Panc1 (cell line): ENCODE measurements around the gene MPPE1. TPM values are rescaled to one million over a fixed set of nuclear protein-coding genes. Genes with fewer than 3 reads are reported as not detected.
A peak's percentile ranks its signal among the peaks of the same experiment; 100 is the strongest.
"Not testable (repeated sequence)": the region's sequence is repeated elsewhere in the genome, so short reads cannot be mapped to it uniquely, and the experiment has no call there.

Source experiments
- ATAC-seq: fragments of 200-7000 bp; cut with Tn5 transposase; 2 replicates; pipeline ENCODE4 v1.9.1; 2020; ENCODE audit warnings: mild to moderate bottlenecking, moderate library complexity
- BruUV-seq: library from RNA; stranded (reverse); fragments of 400-500 nt; replicated peaks from 2 replicates; lab custom pipeline; 2021; lab: Mats Ljungman, UMichigan
- CTCF ChIA-PET: fragments of 300-600 bp; sonication (Branson Sonifier 250); formaldehyde crosslinking; loops from one replicate; lab custom pipeline; 2022; ENCODE audit warnings: antibody characterized with exemption; lab: Charles Lee
- POLR2A ChIA-PET: fragments of 300-600 bp; sonication (Branson Sonifier 250); formaldehyde crosslinking; loops from one replicate; lab custom pipeline; 2022; ENCODE audit warnings: antibody characterized with exemption; lab: Charles Lee
- DNase-seq: peaks from one replicate; pipeline ENCODE4 v3.0.0-alpha.2; 2010; ENCODE audit warnings: low read depth, low spot score
- H3K27ac ChIP-seq: 2 replicates; pipeline ENCODE4 v1.5.1; 2011; ENCODE audit warnings: mild to moderate bottlenecking, low read length, inconsistent platforms
- H3K27me3 ChIP-seq: fragments of 200-500 bp; sonication (Bioruptor generic); 2 replicates; pipeline ENCODE4 v1.6.0; 2014; ENCODE audit warnings: low read length, inconsistent platforms; ENCODE audit not compliant: control insufficient read depth, insufficient read depth
- H3K36me3 ChIP-seq: fragments of 200-500 bp; sonication (Bioruptor generic); 2 replicates; pipeline ENCODE4 v1.5.1; 2014; ENCODE audit warnings: inconsistent platforms, mild to moderate bottlenecking, low read length, moderate library complexity; ENCODE audit not compliant: control insufficient read depth, insufficient read depth
- H3K4me1 ChIP-seq: 2 replicates; pipeline ENCODE4 v1.5.1; 2011; ENCODE audit warnings: inconsistent platforms, mild to moderate bottlenecking, low read length, moderate library complexity; ENCODE audit not compliant: control insufficient read depth, insufficient read depth
- H3K4me3 ChIP-seq, 2 experiments: 2 replicates each; pipeline ENCODE4 v1.5.1; 2011 to 2012; ENCODE audit warnings: low read depth in 2 of 2, low read length in 2 of 2, mild to moderate bottlenecking in 2 of 2, inconsistent platforms in 1 of 2, moderate library complexity in 1 of 2
- H3K9me3 ChIP-seq: fragments of 200-500 bp; sonication (Bioruptor generic); 2 replicates; pipeline ENCODE4 v1.5.1; 2014; ENCODE audit warnings: low read depth, mild to moderate bottlenecking, inconsistent platforms, low read length, moderate library complexity; ENCODE audit not compliant: control insufficient read depth, insufficient read depth
- CTCF ChIP-seq: fragments of 450-650 bp; IDR thresholded peaks from 2 replicates; pipeline ENCODE4 v1.5.1; 2017; ENCODE audit warnings: mild to moderate bottlenecking
- POLR2AphosphoS5 ChIP-seq: IDR thresholded peaks from 2 replicates; pipeline ENCODE4 v1.6.1; 2012; ENCODE audit warnings: mild to moderate bottlenecking, low read depth, low read length, moderate library complexity
- SIN3A ChIP-seq: IDR thresholded peaks from 2 replicates; pipeline ENCODE4 v1.6.1; 2012; ENCODE audit warnings: low read depth, mild to moderate bottlenecking, low read length, moderate library complexity, borderline replicate concordance; ENCODE audit not compliant: insufficient read depth
- TCF7L2 ChIP-seq: IDR thresholded peaks from 2 replicates; pipeline ENCODE4 v1.6.1; 2011; ENCODE audit warnings: mild to moderate bottlenecking, low read depth, low read length, inconsistent platforms
- in situ Hi-C: cut with HindIII; loops from 2 replicates; pipeline ENCODE4 v1.10.0; 2016; ENCODE audit warnings: low sequenced_read_pairs, low pct_unique_long_range_greater_than_20kb
- intact Hi-C: fragments of 100-400 bp; cut with micrococcal nuclease; formaldehyde crosslinking; loops from one replicate; pipeline ENCODE4 v1.10.0; 2022; ENCODE audit not compliant: unreplicated experiment
- total RNA-seq: library from RNA; stranded (reverse); gene quantifications from one replicate; pipeline ENCODE4 v1.2.1, GENCODE V29; 2021; ENCODE audit not compliant: unreplicated experiment
- TF ChIP-seq, protein P1 (sequence below), 2 experiments: IDR thresholded peaks; 2 replicates each; pipeline ENCODE4 v1.6.1; 2011 to 2012; ENCODE audit warnings: low read depth in 2 of 2, control low read depth in 1 of 2, low read length in 1 of 2, mild to moderate bottlenecking in 1 of 2, moderate library complexity in 1 of 2; ENCODE audit not compliant: insufficient read depth in 1 of 2

Gene MPPE1
- total RNA-seq, 1 experiment from 2014 or later: 37.1 TPM

- DNase-seq: no peak
- POLR2A ChIA-PET: interaction anchor here (1.4 kb wide), 1 partner anchor 10 kb away, joined by 8 read pairs; no protein-coding TSS in a partner anchor
- in situ Hi-C loops: no loop called here
Observed at GRCh38 chr18:11947214-11948191, 39.4 kb upstream of the MPPE1 start.

DNA sequence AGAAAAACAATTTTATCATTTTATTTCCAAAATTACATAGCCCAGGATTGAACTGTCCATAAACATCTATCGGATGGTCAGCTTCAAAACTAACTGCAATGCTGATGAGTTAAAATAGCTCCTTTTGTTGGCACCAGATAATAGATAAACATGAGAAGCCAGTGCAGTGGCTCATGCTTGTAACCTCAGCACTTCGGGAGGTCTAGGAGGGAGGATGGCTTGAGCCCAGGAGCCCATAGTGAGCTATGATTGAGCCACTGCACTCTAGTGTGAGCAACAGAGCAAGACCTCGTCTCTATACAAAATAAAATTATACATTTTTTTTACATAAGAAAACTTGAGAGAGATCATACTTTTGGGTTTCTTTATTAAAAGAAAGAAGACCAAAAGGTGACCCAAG, 38.6 kb upstream of the MPPE1 start:
- Histone ChIP-seq H3K9me3 (no peaks in the 10 kb centered on the region), H3K36me3 (no peaks in the 10 kb centered on the region), H3K4me3 (peak overlapping the region; percentile 39 to 65; a peak in 3 of 4 replicates), H3K27ac (peak overlapping the region; percentile 81), H3K4me1 (peaks cover 20% of the 10 kb centered on the region), H3K27me3 (no peaks in the 10 kb centered on the region)
- intact Hi-C loops (no loop called here), in situ Hi-C loops (no loop called here)
- DNase-seq (no peak), ATAC-seq (peak; percentile 66)
- ChIA-PET POLR2A (interaction anchor here (0.6 to 1.4 kb wide), 2 partner anchors 9 to 34 kb away, joined by 6 to 8 read pairs; partner anchors contain the start of gene IMPA2), CTCF (no interaction called here)
- no TSS peak for BruUV-seq
- TF ChIP-seq TCF7L2: no peak
- TF ChIP-seq CTCF: no peak

More at GRCh38 chr18:11947214-11948191, 39.4 kb upstream of the MPPE1 start:
- TF ChIP-seq POLR2AphosphoS5 (no peak), CTCF (no peak), SIN3A (0 out of 2 replicates have a peak, but pooled peaks have one; percentile 2), TCF7L2 (peak; percentile 65; the same call in 1 of the 2 replicates)
- TF ChIP-seq, protein P1, sequence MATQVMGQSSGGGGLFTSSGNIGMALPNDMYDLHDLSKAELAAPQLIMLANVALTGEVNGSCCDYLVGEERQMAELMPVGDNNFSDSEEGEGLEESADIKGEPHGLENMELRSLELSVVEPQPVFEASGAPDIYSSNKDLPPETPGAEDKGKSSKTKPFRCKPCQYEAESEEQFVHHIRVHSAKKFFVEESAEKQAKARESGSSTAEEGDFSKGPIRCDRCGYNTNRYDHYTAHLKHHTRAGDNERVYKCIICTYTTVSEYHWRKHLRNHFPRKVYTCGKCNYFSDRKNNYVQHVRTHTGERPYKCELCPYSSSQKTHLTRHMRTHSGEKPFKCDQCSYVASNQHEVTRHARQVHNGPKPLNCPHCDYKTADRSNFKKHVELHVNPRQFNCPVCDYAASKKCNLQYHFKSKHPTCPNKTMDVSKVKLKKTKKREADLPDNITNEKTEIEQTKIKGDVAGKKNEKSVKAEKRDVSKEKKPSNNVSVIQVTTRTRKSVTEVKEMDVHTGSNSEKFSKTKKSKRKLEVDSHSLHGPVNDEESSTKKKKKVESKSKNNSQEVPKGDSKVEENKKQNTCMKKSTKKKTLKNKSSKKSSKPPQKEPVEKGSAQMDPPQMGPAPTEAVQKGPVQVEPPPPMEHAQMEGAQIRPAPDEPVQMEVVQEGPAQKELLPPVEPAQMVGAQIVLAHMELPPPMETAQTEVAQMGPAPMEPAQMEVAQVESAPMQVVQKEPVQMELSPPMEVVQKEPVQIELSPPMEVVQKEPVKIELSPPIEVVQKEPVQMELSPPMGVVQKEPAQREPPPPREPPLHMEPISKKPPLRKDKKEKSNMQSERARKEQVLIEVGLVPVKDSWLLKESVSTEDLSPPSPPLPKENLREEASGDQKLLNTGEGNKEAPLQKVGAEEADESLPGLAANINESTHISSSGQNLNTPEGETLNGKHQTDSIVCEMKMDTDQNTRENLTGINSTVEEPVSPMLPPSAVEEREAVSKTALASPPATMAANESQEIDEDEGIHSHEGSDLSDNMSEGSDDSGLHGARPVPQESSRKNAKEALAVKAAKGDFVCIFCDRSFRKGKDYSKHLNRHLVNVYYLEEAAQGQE (IDR thresholded peaks at IDR 0.05; ENCODE audit: insufficient read depth in 1 of 2, low read depth in 2 of 2, low read length in 1 of 2): no peak
- CTCF ChIA-PET: no interaction called here
- peak; percentile 93 for ATAC-seq
- Histone ChIP-seq H3K4me1 (peaks cover 22% of the 10 kb centered on the region), H3K9me3 (no peaks in the 10 kb centered on the region), H3K4me3 (peak overlapping the region; percentile 39 to 65), H3K27me3 (no peaks in the 10 kb centered on the region), H3K27ac (peak overlapping the region; percentile 81), H3K36me3 (no peaks in the 10 kb centered on the region)
- BruUV-seq: no TSS peak
- intact Hi-C loops: loop anchor here (1.0 kb wide), 1 partner anchor 33 kb away; no protein-coding TSS in a partner anchor

DNA sequence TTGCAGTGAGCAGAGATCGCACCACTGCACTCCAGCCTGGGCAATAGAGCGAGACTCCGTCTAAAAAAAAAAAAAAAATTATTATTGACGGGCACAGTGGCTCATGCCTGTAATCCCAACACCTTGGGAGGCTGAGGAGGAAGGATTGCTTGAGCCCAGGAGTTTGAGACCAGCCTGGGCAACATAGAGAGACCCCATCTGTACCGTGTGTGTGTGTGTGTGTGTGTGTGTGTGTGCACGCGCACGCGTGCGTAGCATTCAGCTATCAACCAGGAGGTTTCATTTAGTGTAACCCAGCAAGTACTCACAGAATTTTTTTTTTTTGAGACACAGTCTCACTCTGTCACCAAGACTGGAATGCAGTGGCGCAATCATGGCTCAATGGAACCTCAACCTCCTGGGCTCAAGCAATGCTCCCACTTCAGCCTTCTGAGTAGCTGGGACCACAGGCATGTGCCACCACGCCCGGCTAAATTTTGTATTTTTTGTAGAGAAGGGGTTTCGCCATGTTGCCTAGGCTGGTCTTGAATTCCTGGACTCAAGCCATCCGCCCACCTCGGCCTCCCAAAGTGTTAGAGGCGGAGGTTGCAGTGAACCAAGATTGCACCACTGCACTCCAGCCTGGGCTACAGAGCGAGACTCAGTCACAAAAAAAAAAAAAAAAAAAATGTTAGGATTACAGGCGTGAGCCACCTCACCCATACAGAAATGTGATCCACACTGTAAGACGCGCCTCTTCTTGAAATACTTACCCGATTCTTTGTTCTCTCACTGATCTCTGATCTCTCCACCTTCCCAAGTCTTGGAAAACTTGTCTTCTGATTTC, 37.9 kb upstream of the MPPE1 start:
- H3K9me3 ChIP-seq, DNase-seq, in situ Hi-C loops, ATAC-seq, H3K27me3 ChIP-seq, intact Hi-C loops, CTCF ChIA-PET, H3K36me3 ChIP-seq, H3K4me3 ChIP-seq, BruUV-seq: not testable (repeated sequence)
- POLR2A ChIA-PET: interaction anchor here (0.6 to 1.4 kb wide), 2 partner anchors 9 to 35 kb away, joined by 6 to 8 read pairs; partner anchors contain the start of gene IMPA2
- Histone ChIP-seq H3K27ac (peak overlapping the region; percentile 81), H3K4me1 (peaks cover 19% of the 10 kb centered on the region)
